GM19351 (cell line): ENCODE data around the gene TLE1.
A peak's percentile ranks its signal among the peaks of the same experiment; 100 is the strongest.
"Not testable (repeated sequence)": the region's sequence is repeated elsewhere in the genome, so short reads cannot be mapped to it uniquely, and the experiment has no call there.

Experiments used
- ATAC-seq: cut with Tn5 transposase; IDR thresholded peaks from one replicate; pipeline ENCODE4 v1.9.1; 2021; ENCODE audit warnings: mild to moderate bottlenecking, moderate library complexity; ENCODE audit not compliant: unreplicated experiment

Gene TLE1

DNA sequence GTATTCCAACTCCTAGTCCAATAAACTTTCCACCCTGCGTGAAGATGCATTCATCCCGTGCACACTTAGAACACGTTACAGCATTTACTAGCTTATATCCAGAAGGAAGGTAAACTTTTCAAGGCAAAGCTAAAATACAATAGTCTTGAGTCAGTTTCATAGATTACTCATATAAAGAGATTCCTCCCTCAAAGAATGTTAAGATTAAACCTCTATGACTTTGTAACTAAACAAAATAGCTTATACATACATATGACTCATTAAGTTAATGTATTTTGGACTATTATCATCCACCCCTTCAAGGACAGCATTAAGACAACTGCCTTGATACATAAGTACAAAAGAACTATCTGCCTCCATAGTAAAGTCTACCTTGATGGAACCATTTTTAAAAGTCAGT is 36.1 kb downstream of the TLE1 start:
- ATAC-seq, result no peak

DNA sequence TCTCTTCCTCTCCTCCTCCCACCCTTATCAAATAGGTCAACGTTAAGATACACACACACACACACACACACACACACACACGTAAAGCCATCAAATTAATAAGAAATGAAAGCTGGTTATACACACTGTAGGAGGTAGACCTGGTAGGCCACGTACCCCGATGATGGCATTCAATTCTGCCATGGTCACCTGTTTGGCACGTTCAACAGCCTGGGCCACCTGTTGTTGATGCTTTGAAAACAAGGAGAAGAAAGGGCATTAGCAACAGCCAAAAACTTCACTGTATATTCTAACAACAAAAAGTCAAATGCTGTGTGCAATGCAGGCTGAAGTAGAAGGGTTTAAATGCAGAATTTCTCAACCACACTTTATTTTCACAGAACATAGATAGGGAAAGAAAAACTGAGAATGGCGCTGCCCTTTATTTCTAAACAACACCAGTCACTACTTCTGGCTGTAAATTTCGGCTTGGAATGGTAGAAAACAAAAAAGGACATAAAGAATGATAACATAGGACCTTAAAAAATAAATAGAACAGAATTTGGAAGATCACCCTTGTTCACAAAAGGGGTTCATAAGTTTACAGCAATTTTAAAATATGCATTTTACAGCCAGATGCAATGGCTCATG is 37.2 kb downstream of the TLE1 start:
- ATAC-seq, result no peak

DNA sequence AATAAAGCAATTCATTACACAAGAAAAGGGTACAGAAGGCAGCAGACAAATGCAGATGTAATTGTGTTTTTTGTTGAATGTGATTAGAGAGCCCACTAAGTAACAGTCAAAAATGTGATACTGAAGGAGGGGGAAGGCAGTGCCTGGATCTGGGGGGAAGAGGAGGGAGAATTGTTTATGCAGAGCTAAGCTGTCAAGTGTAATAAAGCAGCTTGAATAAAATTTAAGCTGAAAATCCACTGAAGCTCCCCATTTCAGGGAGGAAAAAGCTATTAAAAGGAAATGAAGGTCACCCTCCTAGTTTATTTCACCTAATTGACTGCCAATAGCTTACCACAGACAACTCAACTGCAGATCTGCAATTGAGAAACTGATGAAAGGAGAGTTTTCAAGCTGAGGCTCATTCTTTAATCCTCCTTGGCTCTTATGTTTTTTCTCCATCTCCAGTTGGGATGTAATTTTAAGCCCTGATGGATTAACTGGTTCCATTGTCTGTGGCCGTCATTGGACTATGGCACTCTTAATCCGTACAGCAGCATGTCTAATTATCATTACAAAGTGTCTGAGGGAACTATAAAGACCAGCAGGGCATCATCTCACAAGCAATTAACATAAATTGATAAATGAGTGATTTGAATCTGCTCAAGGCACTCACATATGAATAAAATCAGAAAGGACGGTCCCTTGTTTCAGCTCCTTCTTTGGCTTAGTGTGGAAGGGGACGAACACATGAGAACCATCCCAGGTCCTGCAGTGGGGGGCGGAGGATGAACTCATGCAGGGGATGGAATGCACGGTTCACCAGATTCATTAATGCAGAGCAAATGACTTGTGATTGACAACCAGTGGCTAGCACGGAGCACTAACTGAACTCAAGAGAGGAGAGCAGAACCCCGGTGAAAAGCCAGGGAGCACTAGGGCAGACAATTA is 38.5 kb downstream of the TLE1 start:
- no peak for ATAC-seq

DNA sequence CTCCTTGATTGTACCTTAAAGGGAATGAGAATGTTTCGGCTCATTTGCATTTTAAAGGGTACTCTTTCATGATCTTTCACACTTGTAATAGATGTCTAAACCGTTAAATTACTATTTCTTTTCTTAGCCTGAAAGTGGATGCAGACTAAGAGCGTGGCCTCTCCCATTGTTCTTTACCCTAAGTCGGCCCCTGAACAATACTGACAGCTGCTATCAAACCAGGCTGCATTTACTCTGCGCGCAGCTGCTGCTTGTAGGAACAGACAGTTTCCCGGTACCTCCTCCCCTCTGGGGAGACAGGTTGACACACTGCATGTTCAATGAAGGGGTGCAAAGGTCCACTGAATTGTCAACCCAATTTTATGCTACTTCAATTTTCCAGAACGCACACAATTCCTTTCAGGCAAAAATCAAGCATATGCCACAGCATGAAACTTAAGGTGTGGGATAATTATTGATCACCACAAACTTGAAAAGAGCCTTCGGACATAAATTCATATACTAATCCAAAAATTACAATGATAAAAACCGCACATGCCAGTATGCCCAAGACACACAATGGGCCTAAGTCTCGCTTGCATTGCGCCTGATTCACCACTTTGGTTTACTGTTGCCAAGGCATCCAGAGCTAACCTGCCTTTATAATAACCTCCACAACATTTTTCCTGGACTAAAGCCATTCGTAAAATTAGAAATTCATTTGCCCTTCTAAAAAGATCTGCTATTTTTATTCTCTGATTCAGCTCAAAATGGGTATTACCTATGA is 39.7 kb downstream of the TLE1 start:
- no peak for ATAC-seq

DNA sequence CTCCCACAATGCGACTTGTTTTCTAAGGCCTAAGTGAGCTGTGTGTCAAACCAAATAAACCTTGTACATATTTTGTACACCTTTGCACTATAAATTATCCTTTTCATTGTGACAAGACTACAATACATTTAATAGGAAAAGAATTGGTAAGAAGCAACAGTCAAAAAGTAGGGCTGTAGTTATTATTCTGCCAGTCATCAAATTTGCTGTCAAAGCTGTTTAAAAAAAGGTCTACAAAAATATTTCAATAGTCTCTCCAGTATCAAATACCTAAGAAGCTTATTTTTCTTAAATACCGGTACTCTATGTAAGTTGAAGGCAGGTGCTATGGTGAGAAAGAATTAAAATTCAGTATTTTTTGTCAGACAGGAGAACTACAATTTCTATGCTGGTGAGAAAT is 40.5 kb downstream of the TLE1 start:
- ATAC-seq, result no peak

DNA sequence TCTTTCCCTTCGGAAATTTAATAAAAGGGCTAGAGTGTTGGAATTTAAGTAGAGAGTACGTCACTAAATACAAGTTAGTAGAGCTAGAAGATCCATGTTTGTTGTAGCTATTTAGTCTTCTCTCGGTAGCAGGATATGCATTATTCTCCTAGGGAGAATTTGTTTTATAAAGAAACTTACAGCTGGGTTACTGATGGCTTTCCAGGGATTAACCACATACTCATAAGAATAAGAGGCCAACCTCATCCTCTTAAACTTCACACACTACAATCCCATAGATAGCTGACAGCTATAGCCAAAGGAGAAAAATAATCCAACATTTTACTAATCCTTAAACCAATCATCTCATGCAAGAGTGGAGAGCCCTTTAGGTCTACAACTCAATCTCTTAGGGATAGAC is 43.0 kb downstream of the TLE1 start:
- ATAC-seq, result no peak

DNA sequence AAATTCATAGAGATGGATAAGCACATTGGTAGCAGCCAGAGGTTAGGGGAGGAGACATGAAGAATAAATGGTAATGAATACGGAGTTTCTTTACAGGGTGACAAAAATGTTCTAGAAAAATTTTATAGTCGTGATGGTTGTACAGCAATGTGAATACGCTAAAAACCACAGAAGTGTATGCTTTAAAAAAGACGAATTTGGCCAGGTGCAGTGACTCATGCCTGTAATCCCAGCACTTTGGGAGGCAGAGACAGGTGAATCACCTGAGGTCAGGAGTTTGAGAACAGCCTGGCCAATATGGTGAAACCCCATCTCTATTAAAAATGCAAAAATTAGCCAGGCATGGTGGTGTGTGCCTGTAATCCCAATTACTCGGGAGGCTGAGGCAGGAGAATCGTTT is 44.8 kb downstream of the TLE1 start:
- not testable (repeated sequence) for ATAC-seq

DNA sequence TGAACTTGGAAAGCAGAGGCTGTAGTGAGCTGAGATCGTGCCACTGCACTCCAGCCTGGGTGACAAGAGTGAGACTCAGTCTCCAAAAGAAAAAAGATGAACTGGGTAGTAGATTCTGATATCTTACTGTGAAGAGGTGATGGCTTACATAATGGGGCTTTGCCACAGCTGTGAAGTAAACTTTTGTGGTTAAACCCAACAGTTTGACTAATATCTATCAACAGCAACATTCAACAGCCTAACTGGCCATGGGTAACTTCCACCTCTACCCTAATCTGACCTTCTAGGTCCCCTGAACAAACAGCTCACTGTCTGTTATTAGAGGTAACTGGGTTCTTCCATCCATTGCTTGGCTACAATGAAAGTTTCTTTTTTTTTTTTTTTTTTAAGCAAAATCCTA is 52.1 kb downstream of the TLE1 start:
- ATAC-seq, result peak; percentile 82

DNA sequence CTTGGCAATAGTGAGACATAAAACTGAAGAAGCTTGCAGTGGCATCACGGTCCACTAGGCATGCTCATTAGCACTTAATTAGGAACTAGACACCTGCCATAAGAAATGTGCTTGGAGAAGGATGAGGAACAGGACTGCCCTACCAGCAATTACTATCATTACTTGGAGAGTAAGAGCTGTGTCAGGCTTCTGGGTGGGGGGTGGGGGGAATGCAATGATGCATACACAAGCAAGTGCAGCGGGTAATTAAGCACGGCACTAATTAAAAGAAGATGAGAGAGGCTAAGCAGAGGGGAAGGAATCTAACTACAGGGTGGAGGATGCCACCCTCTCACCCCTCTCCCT is 53.1 kb downstream of the TLE1 start:
- ATAC-seq, result no peak

DNA sequence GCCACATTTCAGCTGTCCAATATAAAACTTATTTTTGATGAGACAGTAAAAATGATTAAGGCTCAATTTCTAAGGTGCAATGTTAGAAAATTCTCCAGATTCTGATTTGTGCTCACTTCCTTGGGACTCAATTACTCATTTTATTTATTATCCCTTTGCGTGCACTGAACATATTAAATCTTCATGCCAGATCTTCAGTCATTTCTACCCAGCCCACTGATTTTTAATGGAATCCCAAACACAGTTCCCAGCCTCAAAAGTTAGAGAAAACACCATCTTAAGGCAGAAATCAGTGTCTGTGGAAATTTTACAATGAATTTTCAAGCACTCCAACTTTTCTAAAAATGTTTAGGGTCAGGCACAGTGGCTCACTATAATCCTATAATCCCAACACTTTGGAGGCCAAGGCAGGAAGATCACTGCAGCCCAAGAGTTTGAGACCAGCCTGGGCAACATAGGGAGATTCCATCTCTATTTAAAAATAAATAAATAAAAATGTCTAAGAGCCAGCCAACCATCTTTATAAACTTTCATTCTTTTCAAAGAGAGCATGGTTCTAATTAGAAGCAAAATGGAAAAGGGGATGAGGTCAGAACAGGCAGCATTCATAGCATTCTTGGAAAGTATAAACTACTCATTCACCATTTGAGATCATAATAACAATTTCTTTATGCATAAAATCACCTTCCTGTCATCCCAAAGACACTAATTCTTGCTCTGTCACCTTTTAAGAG is 53.7 kb downstream of the TLE1 start:
- no peak for ATAC-seq

DNA sequence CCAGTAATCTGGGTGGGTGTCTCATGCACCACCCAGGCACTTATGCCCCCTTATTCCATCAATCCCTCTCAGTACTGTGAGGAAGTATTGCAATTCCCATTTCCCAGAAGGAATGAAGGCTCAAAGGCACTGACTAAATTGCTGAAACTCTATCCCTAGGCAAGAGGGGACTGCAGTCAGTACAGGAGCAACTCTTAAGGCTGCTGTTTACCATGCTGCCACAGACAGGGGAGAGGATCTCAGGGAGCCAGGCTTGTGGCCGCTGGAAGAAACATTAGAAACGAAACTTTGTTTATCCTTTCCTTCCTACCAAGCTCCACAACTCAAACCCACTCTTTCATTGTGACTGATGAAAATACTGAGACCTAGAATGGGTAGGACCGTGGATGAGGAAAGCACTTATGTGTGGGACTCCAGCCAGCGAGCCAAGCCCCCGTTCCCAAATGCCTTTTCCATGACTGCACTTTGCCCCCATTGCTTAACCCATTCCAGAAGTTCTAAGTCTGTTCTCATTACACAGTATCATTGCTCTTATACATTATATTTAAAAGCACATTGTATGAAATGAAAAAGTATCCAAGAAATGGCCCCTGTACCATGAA is 54.3 kb downstream of the TLE1 start:
- no peak for ATAC-seq

DNA sequence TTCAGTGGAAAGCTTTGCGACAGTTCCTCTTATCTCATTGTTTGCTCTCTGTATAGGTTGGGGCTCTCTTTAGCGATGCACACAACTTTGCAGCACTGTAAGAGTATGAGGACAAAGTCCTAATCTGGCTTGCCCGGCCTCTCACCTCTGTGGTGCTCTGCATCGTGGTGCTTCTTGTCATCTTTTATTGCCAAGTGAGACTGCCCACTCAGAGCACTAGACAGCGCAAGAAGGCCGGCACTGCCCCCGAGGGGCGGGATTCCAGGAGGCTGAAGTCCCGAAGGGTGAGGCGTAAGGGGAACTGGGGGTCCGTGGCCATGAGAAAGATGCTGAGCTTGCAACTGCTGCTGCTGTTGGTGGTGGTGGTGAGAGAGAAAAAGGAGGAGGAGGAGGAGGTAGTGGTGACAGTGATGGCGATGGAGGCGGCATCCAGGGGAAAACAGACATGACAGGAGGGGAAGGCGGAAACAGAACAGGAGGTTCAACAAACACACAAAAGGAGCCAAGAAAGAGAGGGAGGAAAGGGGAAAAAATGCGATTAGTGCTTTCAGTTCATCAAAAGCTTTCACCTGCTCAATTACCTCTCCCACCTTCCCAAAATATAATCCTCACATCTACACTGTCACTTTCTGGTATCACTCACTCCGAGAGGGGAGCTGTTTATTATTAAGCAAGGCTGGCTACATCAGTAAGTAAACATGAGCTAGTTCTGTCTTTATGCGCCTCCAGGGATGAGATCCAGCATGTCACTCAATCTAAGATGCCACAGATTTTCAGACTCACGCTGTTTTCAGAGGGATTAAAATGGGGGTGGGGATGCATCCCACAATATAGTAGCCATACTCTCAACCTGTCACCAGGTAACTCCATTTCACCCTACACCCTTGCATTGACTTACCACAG is 55.1 kb downstream of the TLE1 start:
- ATAC-seq, result no peak

DNA sequence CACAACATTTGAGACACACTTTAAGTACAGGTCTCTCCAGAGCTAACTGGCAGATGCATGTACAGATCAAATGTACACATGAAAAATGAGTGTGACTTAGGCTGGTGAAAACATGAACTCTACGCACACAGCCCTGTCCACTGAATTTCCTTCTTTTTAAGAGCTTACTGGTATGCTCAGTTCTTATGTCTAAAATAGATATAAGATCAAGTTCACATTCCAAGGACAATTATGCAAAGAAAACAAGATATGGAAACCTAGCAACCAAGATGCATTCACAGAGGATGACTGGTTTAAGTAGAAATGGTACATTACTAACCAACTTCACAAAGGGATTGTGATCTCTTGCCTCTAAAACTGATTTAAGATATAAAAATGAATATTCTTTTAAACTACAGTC is 56.7 kb downstream of the TLE1 start:
- ATAC-seq, result no peak

DNA sequence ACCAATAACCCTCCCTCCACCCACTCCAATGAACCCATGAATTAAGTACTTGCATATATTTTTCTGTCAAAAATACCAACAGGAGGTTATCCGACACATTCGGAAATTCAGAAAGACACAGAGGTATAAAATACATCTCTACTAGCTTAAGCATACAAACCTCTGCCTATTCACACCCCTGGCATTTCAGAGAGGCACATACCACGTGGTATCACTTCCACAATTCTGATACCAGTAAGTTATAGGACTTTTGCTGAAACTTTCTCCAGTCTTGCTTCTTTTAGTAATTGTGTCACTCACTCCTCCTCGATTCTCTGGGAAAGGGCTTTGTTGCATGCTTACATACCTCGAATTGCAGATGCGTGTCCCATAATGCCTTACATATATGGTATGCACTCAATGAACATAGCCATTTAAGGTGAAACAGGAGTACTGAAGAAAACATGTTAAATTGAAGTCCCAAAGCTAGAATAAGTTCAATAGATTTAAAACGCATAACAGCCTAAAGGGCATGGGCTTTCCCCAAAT is 58.1 kb downstream of the TLE1 start:
- peak; percentile 52 for ATAC-seq

DNA sequence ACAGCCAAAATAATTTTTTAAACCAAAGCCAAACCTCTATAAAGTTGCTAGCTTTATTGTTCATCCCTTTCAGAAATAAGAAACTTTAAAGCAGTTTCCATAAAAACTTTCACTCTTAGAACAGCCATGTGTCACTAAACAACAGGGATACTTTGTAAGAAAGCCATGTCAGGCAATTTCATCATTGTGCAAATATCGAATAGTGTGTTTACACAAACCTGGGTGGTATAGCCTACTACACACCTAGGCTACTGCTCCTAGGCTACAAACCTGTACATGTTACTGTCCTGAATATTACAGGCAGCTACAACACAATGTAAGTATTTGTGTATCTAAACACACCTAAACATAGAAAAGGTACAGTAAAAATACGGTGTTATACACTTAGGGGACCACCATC is 59.9 kb downstream of the TLE1 start:
- no peak for ATAC-seq

DNA sequence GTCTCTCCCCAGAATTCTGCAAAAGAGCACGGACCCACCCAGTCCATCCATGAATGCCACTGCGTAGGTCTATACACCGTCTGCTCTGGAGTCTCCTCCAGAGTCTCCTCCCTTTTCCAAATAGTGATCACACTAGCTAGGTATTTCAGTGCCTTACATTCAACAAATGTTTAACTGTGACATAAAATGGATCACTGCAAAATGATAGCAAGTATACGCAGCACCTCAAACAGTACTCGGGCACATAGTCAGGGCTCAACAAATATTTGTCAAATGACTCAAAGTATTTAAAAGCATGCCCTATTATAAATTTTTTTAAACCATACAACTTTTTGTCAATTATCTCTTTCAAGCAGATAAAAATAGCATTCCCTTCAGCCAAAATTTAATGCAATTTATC is 60.5 kb downstream of the TLE1 start:
- ATAC-seq, result no peak

DNA sequence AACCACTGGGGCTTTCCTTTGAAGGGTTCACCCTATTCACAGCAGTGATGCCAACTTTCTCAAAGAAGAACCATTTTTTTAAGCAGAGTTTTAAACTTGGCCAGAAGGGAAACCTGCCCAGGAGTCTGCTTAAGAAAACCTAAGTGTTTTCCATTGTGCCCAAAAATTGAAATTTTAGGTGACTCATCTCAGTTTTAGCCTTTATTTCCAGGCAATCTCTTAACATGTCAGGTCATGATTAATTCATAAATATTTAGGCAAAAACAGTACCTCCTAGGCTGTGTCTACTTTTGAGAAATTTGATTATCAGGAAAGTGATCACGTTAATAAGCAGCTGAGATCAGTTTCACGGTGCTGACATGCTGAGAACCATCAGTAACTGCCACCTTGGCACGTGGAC is 61.9 kb downstream of the TLE1 start:
- ATAC-seq, result no peak

DNA sequence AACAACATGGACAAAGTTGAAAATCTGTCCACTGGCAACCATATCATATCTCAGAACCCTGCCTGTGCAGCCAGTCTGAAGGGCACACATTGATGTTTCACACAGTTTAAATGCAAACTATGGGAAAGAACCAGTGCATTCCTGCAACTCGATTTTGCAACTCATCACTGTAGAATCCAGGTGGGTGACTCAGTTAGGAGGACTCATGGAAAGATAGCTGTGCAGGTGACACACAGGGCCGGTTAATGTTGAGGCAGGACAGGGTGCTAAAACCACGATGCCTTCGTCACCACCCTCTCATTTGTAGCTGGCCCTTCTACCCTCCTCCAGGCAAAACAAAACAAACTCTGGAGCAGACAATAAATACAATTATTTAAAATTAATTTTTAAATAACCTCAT is 62.8 kb downstream of the TLE1 start:
- ATAC-seq, result no peak

DNA sequence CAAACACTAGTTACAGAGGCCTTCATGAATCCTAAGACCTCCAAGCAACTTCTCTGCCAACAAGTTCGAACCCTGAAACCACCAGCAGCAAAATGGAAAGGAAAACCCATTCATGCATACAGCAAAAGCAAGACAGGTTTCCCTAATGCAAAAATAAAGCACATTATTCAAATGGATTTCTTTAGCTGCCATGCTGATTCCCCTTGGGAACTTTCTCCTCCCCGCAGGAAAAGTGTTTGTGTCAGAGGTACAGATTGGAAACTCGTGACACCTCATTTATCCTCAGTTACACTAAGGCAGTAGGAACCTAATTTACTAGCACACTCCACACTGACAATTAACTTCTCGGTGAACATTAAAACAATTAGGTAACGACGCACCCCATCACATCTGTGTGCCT is 63.4 kb downstream of the TLE1 start:
- no peak for ATAC-seq

DNA sequence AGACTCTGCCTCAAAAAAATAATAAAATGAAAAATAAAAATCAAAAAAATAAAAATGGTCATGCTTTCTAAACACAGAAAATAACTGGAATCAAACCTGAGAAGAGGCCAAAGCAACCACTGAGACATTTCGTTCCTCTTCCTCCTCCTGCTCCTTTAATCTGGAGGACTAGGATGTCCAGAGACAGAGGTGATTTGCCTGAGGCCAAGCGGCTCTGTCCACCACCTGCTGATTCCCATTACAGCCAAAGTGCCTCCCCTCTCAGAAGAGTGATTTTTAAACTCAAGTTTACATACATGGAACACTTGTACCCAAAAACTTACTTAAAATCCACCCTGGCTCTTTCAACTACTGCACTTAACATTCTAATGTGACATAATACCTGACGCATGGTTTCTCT is 65.6 kb downstream of the TLE1 start:
- ATAC-seq, result no peak
